Fibroblast of lung (primary cell): ENCODE data around the gene ACP1. TPM values are rescaled to one million over a fixed set of nuclear protein-coding genes. Genes with fewer than 3 reads are reported as not detected.

ENCODE experiments used
- DNase-seq, 2 donors: peaks; one replicate each; pipeline versions ENCODE4 v3.0.0 to v3.0.0-alpha.2; 2010; ENCODE audit warnings: low read depth in 2 of 2
- H2AFZ ChIP-seq: 2 replicates; pipeline ENCODE4 v1.5.1; 2012; ENCODE audit warnings: low read length, control low read depth, inconsistent platforms
- H3K27ac ChIP-seq: 2 replicates; pipeline ENCODE4 v1.5.1; 2011; ENCODE audit warnings: low read length, control low read depth; ENCODE audit not compliant: insufficient read depth
- H3K27me3 ChIP-seq: 2 replicates; pipeline ENCODE4 v1.5.1; 2011; ENCODE audit warnings: mild to moderate bottlenecking, low read length; ENCODE audit not compliant: control insufficient read depth, insufficient read depth
- H3K36me3 ChIP-seq: 2 replicates; pipeline ENCODE4 v1.5.1; 2011; ENCODE audit warnings: low read length; ENCODE audit not compliant: control insufficient read depth, insufficient read depth
- H3K4me1 ChIP-seq: 2 replicates; pipeline ENCODE4 v1.5.1; 2011; ENCODE audit warnings: low read length; ENCODE audit not compliant: control insufficient read depth, insufficient read depth; ENCODE audit errors: extremely low read depth
- H3K4me2 ChIP-seq: 2 replicates; pipeline ENCODE4 v1.5.1; 2011; ENCODE audit warnings: low read length, control low read depth; ENCODE audit not compliant: insufficient read depth; ENCODE audit errors: extremely low read depth
- H3K4me3 ChIP-seq, 4 experiments: fragments of 200-600 bp in 1 of 4; sonication (generic) in 1 of 4; replicated peaks in 1 of 4; 2 replicates each; pipeline ENCODE4 v1.5.1; 2011 to 2016; ENCODE audit warnings: low read length in 4 of 4, low read depth in 3 of 4, mild to moderate bottlenecking in 3 of 4, control low read depth in 2 of 4, inconsistent platforms in 1 of 4, mixed read lengths in 1 of 4; ENCODE audit not compliant: insufficient read depth in 1 of 4; ENCODE audit errors: control extremely low read depth in 1 of 4
- H3K79me2 ChIP-seq: 2 replicates; pipeline ENCODE4 v1.5.1; 2012; ENCODE audit warnings: mild to moderate bottlenecking, low read length, inconsistent platforms; ENCODE audit not compliant: control insufficient read depth, insufficient read depth
- H3K9ac ChIP-seq: 2 replicates; pipeline ENCODE4 v1.5.1; 2011; ENCODE audit warnings: mild to moderate bottlenecking, low read length, control low read depth; ENCODE audit not compliant: insufficient read depth
- H3K9me3 ChIP-seq: 2 replicates; pipeline ENCODE4 v1.5.1; 2012; ENCODE audit warnings: low read depth, low read length; ENCODE audit not compliant: control insufficient read depth, insufficient read depth
- H4K20me1 ChIP-seq: 2 replicates; pipeline ENCODE4 v1.5.1; 2011; ENCODE audit warnings: low read length; ENCODE audit not compliant: control insufficient read depth, insufficient read depth; ENCODE audit errors: extremely low read depth
- EZH2 ChIP-seq: IDR thresholded peaks from 2 replicates; pipeline ENCODE4 v1.5.1; 2012; ENCODE audit warnings: low read length, control low read depth, mild to moderate bottlenecking; ENCODE audit errors: missing control alignments
- polyA plus RNA-seq, 2 donors: library from polyadenylated mRNA; depleted of rRNA in 1 of 2; stranded (reverse) in 1 of 2; unstranded in 1 of 2; fragments of >200 nt; gene quantifications; 2 replicates each; pipeline ENCODE4 v1.2.1, GENCODE V29; 2011 to 2012; ENCODE audit warnings: missing spikeins in 1 of 2
- total RNA-seq: library from RNA; depleted of rRNA; stranded (reverse); fragments of >200 nt; gene quantifications from 2 replicates; pipeline ENCODE4 v1.2.1, GENCODE V29; 2014
- TF ChIP-seq, protein P1 (sequence below), 2 donors: IDR thresholded peaks in 1 of 2; conservative IDR thresholded peaks in 1 of 2; 1 replicate in 1 of 2; 2 replicates in 1 of 2; pipeline ENCODE4 v1.5.1; 2011 to 2012; ENCODE audit warnings: low read length in 2 of 2, control low read depth in 1 of 2, inconsistent platforms in 1 of 2, low read depth in 1 of 2, mild to moderate bottlenecking in 1 of 2

Gene ACP1
- total and polyA plus RNA-seq, 2 donors (not counting 1 experiment from before 2014, with no cell fraction given): 86.9 to 124 TPM

DNA sequence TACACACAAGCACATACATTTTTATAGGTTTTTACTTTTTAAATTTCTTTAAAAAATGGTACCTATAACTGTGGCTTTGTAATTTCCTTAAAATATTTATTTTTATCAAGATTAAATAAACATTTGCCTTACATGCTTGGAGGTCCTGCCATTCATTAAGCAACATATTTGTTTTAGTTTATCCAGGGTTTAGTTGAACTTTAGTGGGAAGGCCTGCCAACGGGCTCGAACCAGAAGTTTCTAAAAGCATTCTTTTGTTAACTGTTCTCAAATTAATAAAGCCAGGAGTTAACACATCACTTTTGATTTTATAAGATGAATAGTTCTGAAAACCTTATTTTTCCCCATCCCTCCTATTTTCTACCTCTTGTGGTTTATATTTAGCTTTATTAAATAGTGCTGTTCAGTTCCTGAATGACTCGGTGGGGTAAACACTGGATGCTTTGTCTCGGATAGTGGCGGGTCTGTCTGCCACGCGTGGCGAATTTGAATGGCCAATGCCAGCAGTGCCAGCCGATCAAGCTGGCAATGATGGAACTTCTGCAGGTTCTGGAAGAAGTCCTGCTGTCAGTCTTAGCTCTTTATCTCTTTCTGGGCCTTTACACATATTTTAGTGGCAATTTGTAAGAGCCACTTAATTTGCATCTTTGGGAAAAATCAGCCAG, 33.1 kb upstream of the ACP1 start:
- Histone ChIP-seq H3K4me1 (no peaks in the 10 kb centered on the region), H3K4me3 (no peak overlapping the region), H4K20me1 (no peaks in the 10 kb centered on the region), H3K4me2 (no peak overlapping the region), H3K27me3 (no peaks in the 10 kb centered on the region), H2AFZ (no peak overlapping the region), H3K9me3 (no peaks in the 10 kb centered on the region), H3K27ac (no peak overlapping the region), H3K79me2 (no peaks in the 10 kb centered on the region), H3K36me3 (peaks cover 2% of the 10 kb centered on the region), H3K9ac (no peak overlapping the region)
- DNase-seq: no peak
- TF ChIP-seq EZH2: no peak
- TF ChIP-seq, protein P1, sequence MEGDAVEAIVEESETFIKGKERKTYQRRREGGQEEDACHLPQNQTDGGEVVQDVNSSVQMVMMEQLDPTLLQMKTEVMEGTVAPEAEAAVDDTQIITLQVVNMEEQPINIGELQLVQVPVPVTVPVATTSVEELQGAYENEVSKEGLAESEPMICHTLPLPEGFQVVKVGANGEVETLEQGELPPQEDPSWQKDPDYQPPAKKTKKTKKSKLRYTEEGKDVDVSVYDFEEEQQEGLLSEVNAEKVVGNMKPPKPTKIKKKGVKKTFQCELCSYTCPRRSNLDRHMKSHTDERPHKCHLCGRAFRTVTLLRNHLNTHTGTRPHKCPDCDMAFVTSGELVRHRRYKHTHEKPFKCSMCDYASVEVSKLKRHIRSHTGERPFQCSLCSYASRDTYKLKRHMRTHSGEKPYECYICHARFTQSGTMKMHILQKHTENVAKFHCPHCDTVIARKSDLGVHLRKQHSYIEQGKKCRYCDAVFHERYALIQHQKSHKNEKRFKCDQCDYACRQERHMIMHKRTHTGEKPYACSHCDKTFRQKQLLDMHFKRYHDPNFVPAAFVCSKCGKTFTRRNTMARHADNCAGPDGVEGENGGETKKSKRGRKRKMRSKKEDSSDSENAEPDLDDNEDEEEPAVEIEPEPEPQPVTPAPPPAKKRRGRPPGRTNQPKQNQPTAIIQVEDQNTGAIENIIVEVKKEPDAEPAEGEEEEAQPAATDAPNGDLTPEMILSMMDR (conservative IDR thresholded peaks at IDR 0.05 in 1 of 2, IDR thresholded peaks at IDR 0.05 in 1 of 2; ENCODE audit: low read depth in 1 of 2, low read length in 2 of 2): no peak

DNA sequence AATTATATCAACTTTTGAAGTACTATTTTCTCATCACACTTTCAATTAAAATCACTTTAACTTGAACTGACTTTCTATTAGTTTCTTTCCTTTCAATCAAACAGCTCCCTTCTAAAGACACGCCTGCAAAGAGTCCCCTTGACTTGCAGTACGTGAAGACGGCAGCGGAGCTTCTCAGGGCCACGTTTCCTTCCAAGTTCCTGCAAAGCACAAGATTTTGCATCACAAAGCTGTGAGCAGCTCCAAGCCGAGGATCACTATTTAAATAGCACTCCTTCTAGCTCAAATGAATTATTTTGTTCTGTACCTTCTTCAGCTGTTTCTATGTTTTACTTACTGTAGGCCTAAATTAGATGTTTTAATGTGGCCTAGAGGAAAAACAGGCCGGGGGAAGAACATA, 31.7 kb upstream of the ACP1 start:
- no peak for DNase-seq
- TF ChIP-seq EZH2: no peak
- TF ChIP-seq, protein P1 (conservative IDR thresholded peaks at IDR 0.05 in 1 of 2, IDR thresholded peaks at IDR 0.05 in 1 of 2; ENCODE audit: low read depth in 1 of 2, low read length in 2 of 2): no peak

DNA sequence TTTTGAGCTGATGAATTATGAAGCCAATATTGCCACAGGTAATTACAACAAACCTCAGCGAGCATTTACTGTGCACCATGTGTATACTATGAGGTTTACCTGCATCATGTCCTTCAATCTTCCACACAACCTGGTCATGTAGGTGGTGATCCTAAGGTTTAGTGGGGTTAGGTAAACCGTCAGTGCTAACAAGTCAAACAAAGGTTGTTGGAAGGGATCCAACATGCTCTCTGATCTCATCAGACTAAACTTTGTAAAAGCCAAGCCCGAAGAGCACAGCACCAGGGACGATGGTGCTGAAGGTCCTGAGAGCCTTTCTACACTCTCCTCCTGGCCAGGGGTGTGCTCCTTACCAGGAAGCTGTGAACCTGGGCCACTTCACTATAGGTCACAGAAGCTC, 30.3 kb upstream of the ACP1 start:
- DNase-seq: no peak
- no peak overlapping the region for H3K27ac ChIP-seq
- H3K9ac ChIP-seq: no peak overlapping the region
- no peaks in the 10 kb centered on the region for H3K27me3 ChIP-seq
- TF ChIP-seq, protein P1 (conservative IDR thresholded peaks at IDR 0.05 in 1 of 2, IDR thresholded peaks at IDR 0.05 in 1 of 2; ENCODE audit: low read depth in 1 of 2, low read length in 2 of 2): no peak
- no peak for TF ChIP-seq EZH2
- no peak overlapping the region for H3K4me3 ChIP-seq
- no peaks in the 10 kb centered on the region for H4K20me1 ChIP-seq
- no peak overlapping the region for H2AFZ ChIP-seq
- H3K36me3 ChIP-seq: no peaks in the 10 kb centered on the region
- no peaks in the 10 kb centered on the region for H3K79me2 ChIP-seq
- no peak overlapping the region for H3K4me2 ChIP-seq
- H3K9me3 ChIP-seq: no peaks in the 10 kb centered on the region
- H3K4me1 ChIP-seq: no peaks in the 10 kb centered on the region

More for the DNA sequence above, 31.7 kb upstream of the ACP1 start:
- Histone ChIP-seq H3K9ac (no peak overlapping the region), H2AFZ (no peak overlapping the region), H3K9me3 (no peaks in the 10 kb centered on the region), H3K4me2 (no peak overlapping the region), H3K27me3 (no peaks in the 10 kb centered on the region), H3K79me2 (no peaks in the 10 kb centered on the region), H3K4me1 (no peaks in the 10 kb centered on the region), H3K4me3 (no peak overlapping the region), H4K20me1 (no peaks in the 10 kb centered on the region), H3K36me3 (no peaks in the 10 kb centered on the region), H3K27ac (no peak overlapping the region)
